RWPE2 (cell line): ENCODE data around the gene DNM2.
"Not testable (repeated sequence)": the region's sequence is repeated elsewhere in the genome, so short reads cannot be mapped to it uniquely, and the experiment has no call there.

Experiments
- ATAC-seq: fragments of 200-7000 bp; cut with Tn5 transposase; 3 replicates; pipeline ENCODE4 v1.9.1; 2021; ENCODE audit warnings: low read depth
- DNase-seq: peaks from one replicate; pipeline ENCODE4 v3.0.0-alpha.2; 2020; ENCODE audit warnings: low spot score
- H3K27ac ChIP-seq: fragments of 450-650 bp; 2 replicates; pipeline ENCODE4 v1.5.1; 2017; ENCODE audit warnings: mild to moderate bottlenecking; ENCODE audit not compliant: poor library complexity, severe bottlenecking
- H3K27me3 ChIP-seq: fragments of 250-450 bp; sonication (Bioruptor Pico); 2 replicates; pipeline ENCODE4 v1.5.1; 2021; ENCODE audit warnings: mild to moderate bottlenecking, moderate library complexity; ENCODE audit not compliant: insufficient read depth, poor library complexity, severe bottlenecking
- H3K36me3 ChIP-seq: fragments of 250-450 bp; sonication (Bioruptor Pico); 2 replicates; pipeline ENCODE4 v1.5.1; 2020; ENCODE audit warnings: low read depth, mild to moderate bottlenecking, moderate library complexity
- H3K4me1 ChIP-seq: fragments of 250-450 bp; sonication (Bioruptor Pico); 2 replicates; pipeline ENCODE4 v1.5.1; 2021; ENCODE audit warnings: mild to moderate bottlenecking, moderate library complexity; ENCODE audit not compliant: insufficient read depth, poor library complexity, severe bottlenecking
- H3K4me3 ChIP-seq: fragments of 250-450 bp; sonication (Bioruptor Pico); 2 replicates; pipeline ENCODE4 v1.5.1; 2021; ENCODE audit warnings: mild to moderate bottlenecking, moderate library complexity; ENCODE audit not compliant: severe bottlenecking
- H3K9me3 ChIP-seq: fragments of 250-450 bp; sonication (Bioruptor Pico); 2 replicates; pipeline ENCODE4 v1.5.1; 2021; ENCODE audit warnings: mild to moderate bottlenecking, moderate library complexity; ENCODE audit not compliant: severe bottlenecking
- CTCF ChIP-seq: fragments of 450-650 bp; IDR thresholded peaks from one replicate; pipeline ENCODE4 v1.5.1; 2017; ENCODE audit warnings: mild to moderate bottlenecking, moderate library complexity; ENCODE audit not compliant: poor library complexity, severe bottlenecking

DNM2 gene

GRCh38 chr19:10756371-10756770 is 38.5 kb downstream of the DNM2 start:
- H3K27ac ChIP-seq, result no peak overlapping the region
- H3K9me3 ChIP-seq, result no peaks in the 10 kb centered on the region
- ATAC-seq (no peak), DNase-seq (no peak)
- peaks cover 2% of the 10 kb centered on the region for H3K4me1 ChIP-seq
- no peak overlapping the region for H3K4me3 ChIP-seq
- no peaks in the 10 kb centered on the region for H3K27me3 ChIP-seq
- H3K36me3 ChIP-seq, result peaks cover 10% of the 10 kb centered on the region
- TF ChIP-seq CTCF, result no peak

- Histone ChIP-seq H3K36me3 (peaks cover 14% of the 10 kb centered on the region), H3K9me3 (no peaks in the 10 kb centered on the region), H3K4me1 (no peaks in the 10 kb centered on the region), H3K27me3 (no peaks in the 10 kb centered on the region), H3K4me3 (no peak overlapping the region), H3K27ac (no peak overlapping the region)
- DNase-seq, result no peak
- no peak for ATAC-seq
- no peak for TF ChIP-seq CTCF
These were observed 38.9 kb downstream of the DNM2 start for GRCh38 chr19:10756791-10757190.

GRCh38 chr19:10758050-10758449 is 40.2 kb downstream of the DNM2 start:
- not testable (repeated sequence) for DNase-seq, ATAC-seq, H3K27me3 ChIP-seq, H3K27ac ChIP-seq, H3K9me3 ChIP-seq, H3K4me1 ChIP-seq, H3K4me3 ChIP-seq
- peaks cover 16% of the 10 kb centered on the region for H3K36me3 ChIP-seq

GRCh38 chr19:10758978-10759377 is 41.1 kb downstream of the DNM2 start:
- H3K4me3 ChIP-seq, result no peak overlapping the region
- no peak overlapping the region for H3K27ac ChIP-seq
- no peak for DNase-seq

GRCh38 chr19:10760273-10760944 is 42.5 kb downstream of the DNM2 start:
- Histone ChIP-seq H3K4me3 (no peak overlapping the region), H3K27ac (no peak overlapping the region), H3K27me3 (no peaks in the 10 kb centered on the region), H3K9me3 (no peaks in the 10 kb centered on the region), H3K36me3 (peaks cover 16% of the 10 kb centered on the region), H3K4me1 (peaks cover 4% of the 10 kb centered on the region)
- TF ChIP-seq CTCF, result no peak
- no peak for ATAC-seq
- DNase-seq, result no peak

More at GRCh38 chr19:10758978-10759377, 41.1 kb downstream of the DNM2 start:
- peaks cover 16% of the 10 kb centered on the region for H3K36me3 ChIP-seq
- TF ChIP-seq CTCF, result no peak
- H3K9me3 ChIP-seq, result no peaks in the 10 kb centered on the region
- ATAC-seq, result no peak
- no peaks in the 10 kb centered on the region for H3K27me3 ChIP-seq
- H3K4me1 ChIP-seq, result peaks cover 4% of the 10 kb centered on the region
